Frontal cortex (tissue), 4 donors: ENCODE data around the gene GRIN3A. TPM values are rescaled to one million over a fixed set of nuclear protein-coding genes. Genes with fewer than 3 reads are reported as not detected.

Source experiments
- DNase-seq, 2 donors: peaks; one replicate each; pipeline ENCODE4 v3.0.0; 2012; ENCODE audit warnings: low spot score in 2 of 2
- FAIRE-seq: peaks from 2 replicates; lab custom pipeline; 2012; peaks lifted over from hg19 to GRCh38; lab: Jason Lieb, UNC
- total RNA-seq: library from RNA; depleted of rRNA; stranded (reverse); fragments of >200 nt; gene quantifications from one replicate; pipeline ENCODE4 v1.2.3, GENCODE V29; 2014
- donor health status: control.
- donor health status: control.
- donor health status: control.

The GRIN3A gene
- total RNA-seq, 1 donor from 2014 or later: 9.4 TPM

- FAIRE-seq (no peak), DNase-seq (no peak)
These were observed 99.1 kb downstream of the GRIN3A start for GRCh38 chr9:101639311-101639710.

- DNase-seq: no peak
- no peak for FAIRE-seq
These were observed 102.2 kb downstream of the GRIN3A start for GRCh38 chr9:101636247-101636646.

GRCh38 chr9:101635473-101635872 lies 103.0 kb downstream of the GRIN3A start:
- FAIRE-seq (no peak), DNase-seq (no peak)

GRCh38 chr9:101634741-101635409 lies 103.6 kb downstream of the GRIN3A start:
- FAIRE-seq (no peak), DNase-seq (no peak)

GRCh38 chr9:101632611-101633010 lies 105.8 kb downstream of the GRIN3A start:
- DNase-seq (no peak), FAIRE-seq (no peak)

GRCh38 chr9:101631892-101632291 lies 106.6 kb downstream of the GRIN3A start:
- no peak for FAIRE-seq

GRCh38 chr9:101629636-101630035 lies 108.8 kb downstream of the GRIN3A start:
- DNase-seq (no peak), FAIRE-seq (no peak)

More at GRCh38 chr9:101631892-101632291, 106.6 kb downstream of the GRIN3A start:
- DNase-seq: no peak

GRCh38 chr9:101628173-101628572 lies 110.3 kb downstream of the GRIN3A start:
- DNase-seq (no peak), FAIRE-seq (no peak)

GRCh38 chr9:101626295-101626694 lies 112.2 kb downstream of the GRIN3A start:
- no peak for FAIRE-seq
- DNase-seq: no peak

- DNase-seq (no peak), FAIRE-seq (no peak)
These were observed 112.6 kb downstream of the GRIN3A start for GRCh38 chr9:101625876-101626275.

- FAIRE-seq: no peak
- no peak for DNase-seq
These were observed 118.0 kb downstream of the GRIN3A start for GRCh38 chr9:101620452-101620851.

GRCh38 chr9:101618698-101619097 lies 119.7 kb downstream of the GRIN3A start:
- FAIRE-seq (no peak), DNase-seq (no peak)

GRCh38 chr9:101605547-101605946 lies 132.9 kb downstream of the GRIN3A start:
- FAIRE-seq: no peak

GRCh38 chr9:101604296-101604695 lies 134.2 kb downstream of the GRIN3A start:
- FAIRE-seq: no peak

More at GRCh38 chr9:101605547-101605946, 132.9 kb downstream of the GRIN3A start:
- no peak for DNase-seq

GRCh38 chr9:101601904-101602765 lies 136.3 kb downstream of the GRIN3A start:
- peak in 1 of 2 donors; percentile 41 for DNase-seq
- no peak for FAIRE-seq

More at GRCh38 chr9:101604296-101604695, 134.2 kb downstream of the GRIN3A start:
- DNase-seq: no peak

GRCh38 chr9:101594796-101595195 lies 143.7 kb downstream of the GRIN3A start, which contains the start of gene PPP3R2:
TSS of gene PPP3R2 (minus strand) at chr9:101594969. CDS start at chr9:101594921, 48 bp downstream.
- DNase-seq (no peak), FAIRE-seq (no peak)

- DNase-seq: no peak
- FAIRE-seq: no peak
These were observed 145.1 kb downstream of the GRIN3A start for GRCh38 chr9:101593345-101593744.

- no peak for FAIRE-seq
- DNase-seq: no peak
These were observed 145.7 kb downstream of the GRIN3A start for GRCh38 chr9:101592788-101593187.

GRCh38 chr9:101591787-101592446 lies 146.5 kb downstream of the GRIN3A start:
- DNase-seq (no peak), FAIRE-seq (no peak)

- FAIRE-seq: no peak
- DNase-seq: no peak
These were observed 147.5 kb downstream of the GRIN3A start for GRCh38 chr9:101590901-101591300.
